OCI-LY1 (cell line): ENCODE measurements around the gene ZNF654.

Experiments used
- H2AFZ ChIP-seq: fragments of 200-600 bp; sonication (generic), shearing (Covaris generic); 2 replicates; pipeline ENCODE4 v1.6.0; 2014; ENCODE audit warnings: antibody characterized with exemption, mild to moderate bottlenecking, low read length
- H3F3A ChIP-seq: fragments of 200-600 bp; sonication (generic), shearing (Covaris generic); 2 replicates; pipeline ENCODE4 v1.6.0; 2014; ENCODE audit warnings: mild to moderate bottlenecking, antibody characterized with exemption, low read length, moderate library complexity; ENCODE audit not compliant: insufficient read depth
- H3K27ac ChIP-seq: fragments of 200-600 bp; sonication (generic); 2 replicates; pipeline ENCODE4 v1.5.1; 2014; ENCODE audit warnings: low read length, mixed run types, mild to moderate bottlenecking, low read depth; ENCODE audit not compliant: poor library complexity, severe bottlenecking
- H3K27me3 ChIP-seq: fragments of 200-600 bp; sonication (generic); 2 replicates; pipeline ENCODE4 v1.6.0; 2014; ENCODE audit warnings: antibody characterized with exemption, mild to moderate bottlenecking, low read length, moderate library complexity; ENCODE audit not compliant: insufficient read depth
- H3K36me3 ChIP-seq: fragments of 200-600 bp; sonication (generic); 2 replicates; pipeline ENCODE4 v1.6.1; 2014; ENCODE audit warnings: mild to moderate bottlenecking, antibody characterized with exemption, low read length, moderate library complexity, mixed read lengths; ENCODE audit not compliant: insufficient read depth
- H3K4me1 ChIP-seq: fragments of 200-600 bp; sonication (generic); 2 replicates; pipeline ENCODE4 v1.5.1; 2014; ENCODE audit warnings: mild to moderate bottlenecking, low read length, moderate library complexity; ENCODE audit not compliant: insufficient read depth, severe bottlenecking
- H3K4me2 ChIP-seq: fragments of 200-600 bp; sonication (generic), shearing (Covaris generic); 2 replicates; pipeline ENCODE4 v1.6.1; 2014; ENCODE audit warnings: low read length
- H3K4me3 ChIP-seq: fragments of 200-600 bp; sonication (generic); 2 replicates; pipeline ENCODE4 v1.5.1; 2014; ENCODE audit warnings: low read length, low read depth, mild to moderate bottlenecking, mixed read lengths; ENCODE audit not compliant: poor library complexity, severe bottlenecking
- H3K79me2 ChIP-seq: fragments of 200-600 bp; shearing (Covaris generic); 2 replicates; pipeline ENCODE4 v1.6.1; 2016; ENCODE audit warnings: mixed run types, low read length, mixed read lengths; ENCODE audit not compliant: insufficient read depth
- H3K9ac ChIP-seq: fragments of 200-600 bp; sonication (generic), shearing (Covaris generic); 2 replicates; pipeline ENCODE4 v1.6.1; 2014; ENCODE audit warnings: mild to moderate bottlenecking, low read length, mixed read lengths
- H3K9me2 ChIP-seq: fragments of 200-600 bp; sonication (generic), shearing (Covaris generic); 2 replicates; pipeline ENCODE4 v1.6.1; 2014; ENCODE audit warnings: low read depth, mild to moderate bottlenecking, low read length, mixed read lengths
- H3K9me3 ChIP-seq: fragments of 200-600 bp; shearing (Covaris generic); 2 replicates; pipeline ENCODE4 v1.6.1; 2014; ENCODE audit warnings: low read length, mixed read lengths
- H4K20me1 ChIP-seq: fragments of 200-600 bp; sonication (generic), shearing (Covaris generic); 2 replicates; pipeline ENCODE4 v1.6.0; 2016; ENCODE audit warnings: mild to moderate bottlenecking, low read length; ENCODE audit not compliant: insufficient read depth
- CTCF ChIP-seq: fragments of 200-600 bp; sonication (generic), shearing (Covaris generic); IDR thresholded peaks from 2 replicates; pipeline ENCODE4 v1.5.1; 2017; ENCODE audit warnings: mild to moderate bottlenecking, antibody characterized with exemption, low read length, moderate library complexity, mixed read lengths
- EZH2 ChIP-seq: fragments of 200-600 bp; sonication (generic), shearing (Covaris generic); IDR thresholded peaks from 2 replicates; pipeline ENCODE4 v1.8.0; 2017; ENCODE audit warnings: borderline replicate concordance, mixed run types, mild to moderate bottlenecking, antibody characterized with exemption, low read length, moderate library complexity, mixed read lengths

ZNF654 gene

GRCh38 chr3:88036221-88036620, 22.8 kb upstream of the ZNF654 start:
- Histone ChIP-seq H3K79me2 (no peaks in the 10 kb centered on the region), H3K36me3 (no peaks in the 10 kb centered on the region), H3K9ac (no peak overlapping the region), H3K9me2 (no peaks in the 10 kb centered on the region), H4K20me1 (no peaks in the 10 kb centered on the region), H3K27ac (no peak overlapping the region), H3K27me3 (no peaks in the 10 kb centered on the region), H3K9me3 (no peaks in the 10 kb centered on the region), H2AFZ (no peak overlapping the region), H3K4me3 (no peak overlapping the region), H3F3A (no peaks in the 10 kb centered on the region), H3K4me2 (no peak overlapping the region), H3K4me1 (peaks cover 13% of the 10 kb centered on the region)
- no peak for TF ChIP-seq CTCF
- TF ChIP-seq EZH2: no peak

DNA sequence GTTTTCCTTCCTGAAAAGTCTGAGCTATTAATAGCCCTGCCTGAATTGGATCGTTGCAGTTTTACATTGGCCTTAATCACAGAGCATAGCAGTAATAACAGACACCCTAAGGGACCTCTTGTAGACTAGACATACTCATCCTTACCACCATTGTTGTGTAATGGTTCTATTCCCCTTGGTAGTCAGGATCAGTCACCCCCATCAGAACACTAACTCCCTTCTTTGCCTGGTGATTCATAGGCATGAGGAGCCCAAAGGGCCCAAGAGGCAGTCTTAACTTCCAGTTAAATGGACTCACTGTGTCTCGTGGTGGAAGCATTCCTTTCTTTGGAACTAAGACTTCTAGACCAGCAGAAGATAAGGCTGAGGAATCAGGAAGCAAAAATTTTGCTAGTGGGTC, 20.5 kb upstream of the ZNF654 start:
- Histone ChIP-seq H3K27me3 (no peaks in the 10 kb centered on the region), H3K79me2 (no peaks in the 10 kb centered on the region), H3K27ac (no peak overlapping the region), H3K4me3 (no peak overlapping the region), H4K20me1 (no peaks in the 10 kb centered on the region), H3F3A (no peaks in the 10 kb centered on the region), H3K9ac (no peak overlapping the region), H3K4me2 (no peak overlapping the region), H2AFZ (no peak overlapping the region), H3K9me3 (no peaks in the 10 kb centered on the region), H3K4me1 (no peaks in the 10 kb centered on the region), H3K9me2 (no peaks in the 10 kb centered on the region), H3K36me3 (no peaks in the 10 kb centered on the region)
- TF ChIP-seq EZH2 (no peak), CTCF (no peak)

- Histone ChIP-seq H2AFZ (no peak overlapping the region), H3K27me3 (no peaks in the 10 kb centered on the region), H3K9ac (no peak overlapping the region), H3K36me3 (no peaks in the 10 kb centered on the region), H3K4me2 (no peak overlapping the region), H3K9me3 (no peaks in the 10 kb centered on the region), H3K4me3 (no peak overlapping the region), H4K20me1 (no peaks in the 10 kb centered on the region), H3F3A (no peaks in the 10 kb centered on the region), H3K79me2 (no peaks in the 10 kb centered on the region), H3K4me1 (no peaks in the 10 kb centered on the region), H3K27ac (no peak overlapping the region), H3K9me2 (no peaks in the 10 kb centered on the region)
- TF ChIP-seq EZH2 (no peak), CTCF (no peak)
Observed at GRCh38 chr3:88040529-88040928, 18.5 kb upstream of the ZNF654 start.
